SK-N-MC (cell line): ENCODE data around the gene ZNF423.

Source experiments
- EZH2 ChIP-seq: fragments of 200-600 bp; sonication (generic); IDR thresholded peaks from one replicate; pipeline ENCODE4 v1.6.1; 2017; ENCODE audit warnings: antibody characterized with exemption
- POLR2AphosphoS5 ChIP-seq: IDR thresholded peaks from 2 replicates; pipeline ENCODE4 v1.6.1; 2012; ENCODE audit warnings: mild to moderate bottlenecking, low read depth, low read length, borderline replicate concordance

GRCh38 chr16:49640581-49640980, 215.3 kb downstream of the ZNF423 start:
- no peak for TF ChIP-seq EZH2
- no peak for TF ChIP-seq POLR2AphosphoS5
